Caco-2 (cell line): Measurements from ENCODE around the gene KIRREL3. TPM values are rescaled to one million over a fixed set of nuclear protein-coding genes. Genes with fewer than 3 reads are reported as not detected.

ENCODE experiments used
- BruUV-seq: library from RNA; stranded (reverse); fragments of 400-500 nt; replicated peaks from 2 replicates; lab custom pipeline; 2021; lab: Mats Ljungman, UMichigan
- CTCF ChIA-PET: fragments of 300-600 bp; sonication (Branson Sonifier 250); formaldehyde crosslinking; loops from one replicate; lab custom pipeline; 2022; ENCODE audit warnings: antibody characterized with exemption; lab: Charles Lee
- POLR2A ChIA-PET: fragments of 300-600 bp; sonication (Branson Sonifier 250); formaldehyde crosslinking; loops from one replicate; lab custom pipeline; 2022; ENCODE audit warnings: antibody characterized with exemption; lab: Charles Lee
- DNase-seq, 2 experiments: peaks; one replicate each; pipeline versions ENCODE4 v3.0.0 to v3.0.0-alpha.2; 2020 to 2022
- H3K27me3 ChIP-seq: replicated peaks from 2 replicates; pipeline ENCODE4 v1.6.0; 2011; ENCODE audit warnings: low read length; ENCODE audit not compliant: control insufficient read depth, insufficient read depth
- H3K36me3 ChIP-seq: 2 replicates; pipeline ENCODE4 v1.5.1; 2011; ENCODE audit warnings: low read length; ENCODE audit not compliant: control insufficient read depth, insufficient read depth
- H3K4me1 ChIP-seq: fragments of 250-450 bp; sonication (Bioruptor Pico); 2 replicates; pipeline ENCODE4 v1.5.1; 2020; ENCODE audit warnings: mild to moderate bottlenecking
- H3K4me3 ChIP-seq: 2 replicates; pipeline ENCODE4 v1.5.1; 2011; ENCODE audit warnings: low read depth, mild to moderate bottlenecking, control low read depth, low read length
- H3K9me3 ChIP-seq: fragments of 250-450 bp; sonication (Bioruptor Pico); 2 replicates; pipeline ENCODE4 v1.5.1; 2020; ENCODE audit warnings: mild to moderate bottlenecking, moderate library complexity
- H3K27ac Mint-ChIP-seq: one replicate; pipeline ENCODE4 v1.8.0; 2022; ENCODE audit warnings: mixed read lengths; ENCODE audit not compliant: unreplicated experiment
- H3K27me3 Mint-ChIP-seq: one replicate; pipeline ENCODE4 v1.8.0; 2022; ENCODE audit warnings: mixed read lengths; ENCODE audit not compliant: insufficient read depth, unreplicated experiment
- H3K36me3 Mint-ChIP-seq: one replicate; pipeline ENCODE4 v1.8.0; 2022; ENCODE audit warnings: mild to moderate bottlenecking, mixed read lengths; ENCODE audit not compliant: insufficient read depth, unreplicated experiment
- H3K4me1 Mint-ChIP-seq: one replicate; pipeline ENCODE4 v1.8.0; 2022; ENCODE audit warnings: low read depth, mixed read lengths; ENCODE audit not compliant: unreplicated experiment
- H3K4me3 Mint-ChIP-seq: one replicate; pipeline ENCODE4 v1.8.0; 2022; ENCODE audit warnings: mild to moderate bottlenecking, moderate library complexity, mixed read lengths; ENCODE audit not compliant: unreplicated experiment
- H3K9me3 Mint-ChIP-seq: one replicate; pipeline ENCODE4 v1.8.0; 2022; ENCODE audit warnings: mixed read lengths; ENCODE audit not compliant: unreplicated experiment
- intact Hi-C: fragments of 100-400 bp; cut with micrococcal nuclease; formaldehyde crosslinking; loops from one replicate; pipeline ENCODE4 v1.10.0; 2022; ENCODE audit not compliant: unreplicated experiment
- total RNA-seq: library from RNA; stranded (reverse); gene quantifications from 2 replicates; pipeline ENCODE4 v1.2.3, GENCODE V29; 2022
- TF ChIP-seq, protein P1 (sequence below), 2 experiments: fragments of 200-600 bp in 1 of 2; IDR thresholded peaks; 1 replicate in 1 of 2; 2 replicates in 1 of 2; pipeline versions ENCODE4 v1.5.1 to v1.8.0; 2011 to 2022; ENCODE audit warnings: antibody characterized with exemption in 1 of 2, control low read depth in 1 of 2, inconsistent platforms in 1 of 2, low read depth in 1 of 2, low read length in 1 of 2, mild to moderate bottlenecking in 1 of 2, moderate library complexity in 1 of 2; ENCODE audit not compliant: insufficient read depth in 1 of 2, severe bottlenecking in 1 of 2, unreplicated experiment in 1 of 2

KIRREL3 gene
- total RNA-seq, 1 experiment from 2014 or later: not detected

DNA sequence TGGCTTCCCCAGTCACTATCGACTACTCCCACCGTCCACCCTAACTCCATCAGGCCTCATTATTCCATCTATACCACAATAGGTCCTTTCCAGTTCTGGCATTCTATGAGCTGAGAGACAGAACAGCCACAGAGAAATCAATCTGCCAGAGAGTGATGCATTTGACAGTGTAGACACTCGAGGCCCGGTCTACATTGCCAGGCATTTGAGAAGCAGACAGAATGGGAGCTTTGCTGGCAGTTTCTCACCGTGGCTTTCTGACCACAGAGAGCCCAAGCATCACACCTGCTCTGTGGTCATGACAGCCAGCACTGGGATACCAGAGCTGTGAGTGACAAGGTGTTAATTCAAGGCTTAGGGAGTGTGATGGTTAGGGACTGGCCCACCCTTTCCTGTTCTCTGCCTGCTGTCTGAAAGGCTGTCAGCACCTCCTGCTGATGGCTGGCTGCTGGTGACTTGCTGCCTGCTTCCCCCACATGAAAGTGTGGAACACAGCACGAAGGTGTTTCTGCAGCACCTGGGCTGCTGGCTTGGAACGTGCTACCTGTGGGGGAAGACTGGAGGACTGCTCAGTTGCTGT is 137.8 kb downstream of the KIRREL3 start:
- intact Hi-C loops: no loop called here
- Histone ChIP-seq H3K9me3 (no peaks in the 10 kb centered on the region), H3K27me3 (peaks cover 1% of the 10 kb centered on the region), H3K36me3 (no peaks in the 10 kb centered on the region), H3K4me1 (no peaks in the 10 kb centered on the region), H3K4me3 (no peak overlapping the region)
- H3K4me1 Mint-ChIP-seq: no peaks in the 10 kb centered on the region
- ChIA-PET CTCF (no interaction called here), POLR2A (no interaction called here)
- no peaks in the 10 kb centered on the region for H3K36me3 Mint-ChIP-seq
- TF ChIP-seq, protein P1, sequence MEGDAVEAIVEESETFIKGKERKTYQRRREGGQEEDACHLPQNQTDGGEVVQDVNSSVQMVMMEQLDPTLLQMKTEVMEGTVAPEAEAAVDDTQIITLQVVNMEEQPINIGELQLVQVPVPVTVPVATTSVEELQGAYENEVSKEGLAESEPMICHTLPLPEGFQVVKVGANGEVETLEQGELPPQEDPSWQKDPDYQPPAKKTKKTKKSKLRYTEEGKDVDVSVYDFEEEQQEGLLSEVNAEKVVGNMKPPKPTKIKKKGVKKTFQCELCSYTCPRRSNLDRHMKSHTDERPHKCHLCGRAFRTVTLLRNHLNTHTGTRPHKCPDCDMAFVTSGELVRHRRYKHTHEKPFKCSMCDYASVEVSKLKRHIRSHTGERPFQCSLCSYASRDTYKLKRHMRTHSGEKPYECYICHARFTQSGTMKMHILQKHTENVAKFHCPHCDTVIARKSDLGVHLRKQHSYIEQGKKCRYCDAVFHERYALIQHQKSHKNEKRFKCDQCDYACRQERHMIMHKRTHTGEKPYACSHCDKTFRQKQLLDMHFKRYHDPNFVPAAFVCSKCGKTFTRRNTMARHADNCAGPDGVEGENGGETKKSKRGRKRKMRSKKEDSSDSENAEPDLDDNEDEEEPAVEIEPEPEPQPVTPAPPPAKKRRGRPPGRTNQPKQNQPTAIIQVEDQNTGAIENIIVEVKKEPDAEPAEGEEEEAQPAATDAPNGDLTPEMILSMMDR (IDR thresholded peaks at IDR 0.05; ENCODE audit: insufficient read depth in 1 of 2, low read depth in 1 of 2, low read length in 1 of 2, severe bottlenecking in 1 of 2, unreplicated experiment in 1 of 2): no peak
- no peak for DNase-seq
- H3K27ac Mint-ChIP-seq: no peak overlapping the region
- BruUV-seq: no TSS peak
- peaks cover 22% of the 10 kb centered on the region for H3K27me3 Mint-ChIP-seq
- no peak overlapping the region for H3K4me3 Mint-ChIP-seq
- no peaks in the 10 kb centered on the region for H3K9me3 Mint-ChIP-seq

DNA sequence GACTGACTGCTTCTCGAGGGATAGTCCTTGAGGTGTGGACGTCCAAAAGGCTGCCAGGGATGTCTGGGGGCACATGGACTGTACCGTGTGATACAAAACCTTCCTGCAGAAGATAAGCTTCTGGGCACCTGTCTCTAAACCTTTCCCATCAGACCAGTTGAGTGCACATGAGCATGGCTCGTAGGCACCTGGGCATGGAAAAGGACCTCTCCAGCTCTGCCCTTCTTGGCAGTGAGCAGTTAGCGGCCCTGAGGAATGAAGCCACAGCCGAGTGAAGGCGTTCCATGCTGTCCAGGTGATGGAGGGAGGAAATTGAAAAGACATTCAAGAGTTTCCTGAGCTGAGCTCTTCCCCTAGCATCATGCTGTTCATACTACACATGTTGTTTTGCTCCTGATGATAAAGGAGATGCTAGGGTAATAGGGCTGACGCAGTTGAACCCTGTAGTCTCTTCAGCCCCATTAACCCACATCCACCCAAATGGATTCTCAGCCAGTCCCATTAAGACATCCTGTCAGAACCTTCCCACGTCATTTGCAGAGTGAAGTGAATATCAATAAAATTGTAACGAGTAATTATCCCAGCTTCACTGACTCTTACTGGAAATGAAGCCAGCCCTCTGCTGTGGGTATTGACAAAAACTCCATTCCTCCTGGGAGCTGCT is 138.6 kb downstream of the KIRREL3 start:
- H3K4me1 ChIP-seq: no peaks in the 10 kb centered on the region
- POLR2A ChIA-PET: no interaction called here

More for the DNA sequence above, 138.6 kb downstream of the KIRREL3 start:
- H3K27me3 ChIP-seq: peaks cover 1% of the 10 kb centered on the region
- BruUV-seq: no TSS peak
- CTCF ChIA-PET: interaction anchor here (0.5 kb wide), 1 partner anchor 293 kb away, joined by 4 read pairs; no protein-coding TSS in a partner anchor
- no peaks in the 10 kb centered on the region for H3K36me3 ChIP-seq
- no peak overlapping the region for H3K4me3 Mint-ChIP-seq
- H3K4me1 Mint-ChIP-seq: no peaks in the 10 kb centered on the region
- peaks cover 19% of the 10 kb centered on the region for H3K27me3 Mint-ChIP-seq
- no peaks in the 10 kb centered on the region for H3K36me3 Mint-ChIP-seq
- H3K4me3 ChIP-seq: no peak overlapping the region
- DNase-seq: no peak
- no peaks in the 10 kb centered on the region for H3K9me3 Mint-ChIP-seq
- TF ChIP-seq, protein P1 (IDR thresholded peaks at IDR 0.05; ENCODE audit: insufficient read depth in 1 of 2, low read depth in 1 of 2, low read length in 1 of 2, severe bottlenecking in 1 of 2, unreplicated experiment in 1 of 2): no peak
- H3K9me3 ChIP-seq: no peaks in the 10 kb centered on the region
- H3K27ac Mint-ChIP-seq: no peak overlapping the region
- intact Hi-C loops: no loop called here
